ENCODE results near the gene ETS1.

The ETS1 gene

GRCh38 chr11:128540469-128540868 is 46.9 kb downstream of the ETS1 start:
- no peak for DNase-seq (ENCODE audit: insufficient read length, low spot score)
- FAIRE-seq = no peak
- no peak for TF ChIP-seq POLR2A (IDR thresholded peaks at IDR 0.05; ENCODE audit: low read depth, low read length)

DNA sequence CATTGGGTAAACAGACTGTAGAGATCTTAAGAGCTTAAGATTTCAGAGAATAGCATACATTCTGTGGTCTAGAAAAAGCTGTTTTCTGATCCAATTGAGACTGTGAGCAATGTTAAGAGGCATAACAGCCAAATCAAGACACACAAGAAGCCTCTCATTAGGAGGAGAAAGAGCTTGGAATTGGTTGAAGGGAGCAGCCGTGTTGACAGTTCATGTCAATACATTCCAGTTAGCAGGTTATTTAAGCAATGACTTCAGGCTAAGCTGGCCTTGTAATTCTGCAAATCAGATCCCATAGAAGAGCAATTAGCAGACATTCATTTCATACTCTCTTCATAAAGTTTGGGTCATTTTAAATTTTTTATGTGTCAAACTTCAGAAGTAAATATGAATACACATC is 50.9 kb downstream of the ETS1 start:
- no peak for TF ChIP-seq POLR2A (IDR thresholded peaks at IDR 0.05; ENCODE audit: low read depth, low read length)
- no peak for FAIRE-seq

GRCh38 chr11:128535468-128536457 is 51.6 kb downstream of the ETS1 start:
- FAIRE-seq = no peak
- DNase-seq (ENCODE audit: insufficient read length, low spot score) = no peak
- no peak for TF ChIP-seq POLR2A (IDR thresholded peaks at IDR 0.05; ENCODE audit: low read depth, low read length)

More for the DNA sequence above, 50.9 kb downstream of the ETS1 start:
- no peak for DNase-seq (ENCODE audit: insufficient read length, low spot score)

DNA sequence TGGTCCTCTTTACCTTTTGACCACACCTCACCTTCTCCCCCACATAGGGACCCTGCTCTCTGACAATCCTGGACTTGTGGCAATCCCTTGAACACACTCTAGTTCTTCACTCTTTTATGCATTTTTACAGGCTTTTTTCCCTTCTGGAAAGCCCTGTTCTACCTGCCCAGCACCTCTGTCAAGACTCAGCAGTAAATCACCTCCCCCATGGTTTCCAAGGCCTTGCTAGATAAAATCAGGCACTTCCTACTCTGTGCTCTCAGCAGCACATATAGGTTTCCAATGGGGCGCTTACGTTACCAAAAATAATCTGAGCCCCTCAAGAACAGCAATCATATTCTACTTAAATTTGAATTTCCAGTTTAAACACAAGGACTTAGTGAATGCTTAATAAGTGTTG is 53.9 kb downstream of the ETS1 start:
- TF ChIP-seq POLR2A (IDR thresholded peaks at IDR 0.05; ENCODE audit: low read depth, low read length) = no peak
- FAIRE-seq (no peak), DNase-seq (ENCODE audit: insufficient read length, low spot score) (no peak)

DNA sequence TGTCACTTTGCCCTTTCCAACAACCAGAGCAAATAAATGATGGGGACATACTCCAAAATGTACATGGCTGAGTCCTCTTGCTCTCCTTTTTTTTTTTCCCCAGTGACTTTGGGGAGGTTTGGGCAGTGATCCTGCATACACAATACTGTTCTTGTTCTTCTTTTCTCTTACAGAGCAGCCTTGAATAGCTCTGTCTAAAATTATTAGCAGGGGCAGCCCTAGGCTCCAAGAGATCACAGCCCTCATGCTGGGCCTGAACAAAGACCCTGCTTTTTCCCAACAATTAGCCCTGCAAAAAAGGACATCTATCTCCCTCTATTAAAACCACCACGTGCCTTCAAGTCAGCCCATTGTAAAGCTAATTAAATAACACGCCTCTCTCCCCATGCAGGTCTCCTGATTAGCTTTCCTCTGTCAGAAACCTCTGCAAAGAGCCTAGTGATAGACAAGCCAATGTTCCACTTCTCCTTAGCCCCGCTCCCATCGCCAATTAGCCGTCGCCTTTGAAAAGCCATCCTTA is 54.7 kb downstream of the ETS1 start:
- no peak for FAIRE-seq
- DNase-seq (ENCODE audit: insufficient read length, low spot score) = no peak

DNA sequence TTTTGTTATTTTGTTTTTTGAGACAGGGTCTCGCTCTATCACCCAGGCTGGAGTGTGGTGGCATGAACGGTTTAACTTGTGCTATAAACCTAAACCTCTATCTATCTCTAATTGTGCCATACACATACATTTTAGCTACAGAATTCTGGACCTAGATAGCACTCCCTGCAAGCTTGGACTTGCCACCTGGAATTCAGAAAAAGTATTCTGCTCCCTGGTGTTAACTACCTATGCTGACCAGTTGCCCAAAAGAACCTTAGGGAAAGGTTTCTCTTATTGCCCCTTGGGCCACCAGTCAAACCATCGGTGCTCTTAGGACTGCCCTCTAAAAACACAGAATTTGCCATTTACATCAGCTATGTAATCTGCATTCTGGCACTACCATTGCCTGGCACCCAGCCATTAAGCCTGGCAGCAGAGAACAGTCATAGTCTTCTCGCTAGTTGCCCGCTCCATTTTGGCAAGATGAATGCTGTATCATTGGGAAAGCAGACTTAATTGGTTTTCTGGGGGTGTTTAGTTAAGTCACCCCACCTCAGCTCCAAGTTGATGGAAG is 55.3 kb downstream of the ETS1 start:
- no peak for TF ChIP-seq POLR2A (IDR thresholded peaks at IDR 0.05; ENCODE audit: low read depth, low read length)

More for the DNA sequence above, 54.7 kb downstream of the ETS1 start:
- TF ChIP-seq POLR2A (IDR thresholded peaks at IDR 0.05; ENCODE audit: low read depth, low read length) = no peak

DNA sequence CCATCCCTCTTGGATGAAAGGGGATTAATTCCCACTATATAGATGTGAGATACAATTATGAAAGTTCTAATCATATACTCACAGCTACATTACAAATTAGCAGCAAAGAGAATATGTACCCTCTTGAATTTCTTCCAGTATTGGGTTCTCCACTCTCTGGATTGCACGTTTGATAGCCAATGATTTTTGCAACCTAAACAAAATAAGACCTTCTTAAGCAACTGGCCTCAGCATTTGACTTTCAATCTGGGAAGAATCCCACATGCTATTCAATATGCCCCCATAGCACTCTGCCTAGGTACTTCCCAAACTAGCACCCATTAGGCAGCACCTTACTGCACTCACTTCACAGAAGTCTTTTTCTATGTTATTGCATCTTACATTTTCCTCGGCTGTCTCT is 55.8 kb downstream of the ETS1 start:
- no peak for FAIRE-seq
- TF ChIP-seq POLR2A (IDR thresholded peaks at IDR 0.05; ENCODE audit: low read depth, low read length) = no peak
- no peak for DNase-seq (ENCODE audit: insufficient read length, low spot score)

More for the DNA sequence above, 55.3 kb downstream of the ETS1 start:
- DNase-seq (ENCODE audit: insufficient read length, low spot score) = no peak
- FAIRE-seq = no peak

- FAIRE-seq = peak; percentile 95
Observed at GRCh38 chr11:128530118-128531074, 57.0 kb downstream of the ETS1 start.

DNA sequence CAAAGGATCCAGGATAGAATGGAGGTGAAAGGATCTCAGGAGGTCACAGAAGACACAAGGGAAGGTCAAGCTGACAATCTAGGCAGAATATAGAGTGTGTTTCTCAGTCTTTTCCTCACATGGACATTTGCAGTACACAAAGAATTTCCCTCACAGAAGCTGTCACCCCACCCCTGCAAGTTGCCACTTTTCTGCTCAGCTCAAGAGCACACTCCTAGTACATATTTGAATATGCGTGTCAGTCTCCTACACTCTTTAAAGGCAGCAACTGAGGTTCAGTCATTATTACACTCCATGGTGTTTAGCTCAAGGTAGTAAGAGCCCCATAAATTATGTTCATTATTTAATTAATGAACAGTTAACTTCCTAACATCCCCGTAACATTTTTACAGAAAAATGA is 59.1 kb downstream of the ETS1 start:
- no peak for TF ChIP-seq POLR2A (IDR thresholded peaks at IDR 0.05; ENCODE audit: low read depth, low read length)
- DNase-seq (ENCODE audit: insufficient read length, low spot score) (no peak), FAIRE-seq (no peak)

More at GRCh38 chr11:128530118-128531074, 57.0 kb downstream of the ETS1 start:
- no peak for DNase-seq (ENCODE audit: insufficient read length, low spot score)
- TF ChIP-seq POLR2A (IDR thresholded peaks at IDR 0.05; ENCODE audit: low read depth, low read length) = no peak

- no peak for FAIRE-seq
- no peak for DNase-seq (ENCODE audit: insufficient read length, low spot score)
- TF ChIP-seq POLR2A (IDR thresholded peaks at IDR 0.05; ENCODE audit: low read depth, low read length) = no peak
Observed at GRCh38 chr11:128527046-128527445, 60.3 kb downstream of the ETS1 start.

DNA sequence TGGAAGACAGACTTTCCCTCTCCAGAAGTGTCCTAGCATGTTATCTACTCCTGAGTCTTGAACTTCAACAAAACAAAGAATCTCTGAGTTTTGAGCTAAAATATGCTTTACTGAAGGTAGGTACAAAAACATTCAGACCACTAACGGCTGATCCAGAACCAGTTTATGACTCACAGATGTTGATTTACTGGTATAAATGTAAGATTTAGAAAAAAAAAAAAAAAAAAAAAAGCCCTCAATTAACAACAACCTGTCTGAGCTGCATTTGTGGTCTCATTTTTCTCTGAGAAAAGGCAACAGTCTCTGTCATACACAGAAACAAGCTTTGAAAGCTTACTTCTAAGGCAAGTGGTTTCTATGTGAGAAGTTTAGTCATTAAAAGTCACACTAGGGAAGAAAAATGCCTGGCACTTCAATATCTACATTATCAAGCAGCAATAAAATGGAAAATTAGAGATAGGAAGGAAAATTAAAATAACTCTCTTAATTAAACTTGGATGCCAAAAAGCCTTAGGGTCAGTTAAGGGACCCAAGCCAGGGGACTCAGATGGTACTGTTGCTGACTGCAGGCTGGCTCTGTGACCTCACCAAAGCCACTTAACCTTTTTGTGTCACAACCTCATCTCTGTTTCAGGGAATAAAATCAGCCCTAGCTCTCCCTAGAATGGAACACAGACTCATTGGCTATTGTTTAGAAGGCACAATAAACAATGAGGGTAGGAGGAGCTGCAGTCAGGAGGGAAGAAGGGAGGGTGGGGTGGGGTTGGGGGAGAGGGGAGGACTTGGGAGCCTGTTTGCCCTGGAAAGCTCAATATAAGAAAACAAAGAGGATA is 61.7 kb downstream of the ETS1 start:
- TF ChIP-seq POLR2A (IDR thresholded peaks at IDR 0.05; ENCODE audit: low read depth, low read length) = no peak
- FAIRE-seq = peak; percentile 58
- DNase-seq (ENCODE audit: insufficient read length, low spot score) = no peak

- TF ChIP-seq POLR2A (IDR thresholded peaks at IDR 0.05; ENCODE audit: low read depth, low read length) = no peak
- DNase-seq (ENCODE audit: insufficient read length, low spot score) = no peak
- no peak for FAIRE-seq
Observed at GRCh38 chr11:128524172-128524571, 63.2 kb downstream of the ETS1 start.

- no peak for DNase-seq (ENCODE audit: insufficient read length, low spot score)
- no peak for TF ChIP-seq POLR2A (IDR thresholded peaks at IDR 0.05; ENCODE audit: low read depth, low read length)
- FAIRE-seq = no peak
Observed at GRCh38 chr11:128523641-128524040, 63.7 kb downstream of the ETS1 start.

All from H54 (cell line).